WTC11 (cell line): ENCODE measurements around the gene HIPK3.

Source experiments
- ATF3 ChIP-seq: sonication (generic); formaldehyde crosslinking; conservative IDR thresholded peaks from 2 replicates; pipeline ENCODE4 v1.8.1; 2022; ENCODE audit warnings: mild to moderate bottlenecking, missing genetic modification reagents
- CTCF ChIP-seq: fragments of 200-600 bp; IDR thresholded peaks from 2 replicates; pipeline ENCODE4 v1.8.0; 2022; ENCODE audit warnings: antibody characterized with exemption
- FOXP1 ChIP-seq: sonication (generic); formaldehyde crosslinking; IDR thresholded peaks from 2 replicates; pipeline ENCODE4 v1.8.0; 2022; ENCODE audit warnings: missing genetic modification reagents, mild to moderate bottlenecking, moderate library complexity, borderline replicate concordance
- MLX ChIP-seq: sonication (generic); formaldehyde crosslinking; IDR thresholded peaks from 2 replicates; pipeline ENCODE4 v1.8.1; 2023; ENCODE audit warnings: mild to moderate bottlenecking, missing genetic modification reagents, moderate library complexity
- SMAD4 ChIP-seq: sonication (generic); formaldehyde crosslinking; IDR thresholded peaks from 2 replicates; pipeline ENCODE4 v1.8.0; 2022; ENCODE audit warnings: mild to moderate bottlenecking, missing genetic modification reagents
- TEAD4 ChIP-seq: sonication (generic); formaldehyde crosslinking; IDR thresholded peaks from 2 replicates; pipeline ENCODE4 v1.8.0; 2022; ENCODE audit warnings: mild to moderate bottlenecking, missing genetic modification reagents
- ZMAT4 ChIP-seq: fragments of 250-450 bp; sonication (Bioruptor Pico); IDR thresholded peaks from 2 replicates; pipeline ENCODE4 v1.9.0; 2021; ENCODE audit warnings: mild to moderate bottlenecking
- TF ChIP-seq, protein P1 (sequence below): sonication (generic); formaldehyde crosslinking; IDR thresholded peaks from 2 replicates; pipeline ENCODE4 v1.8.0; 2022; ENCODE audit warnings: mild to moderate bottlenecking, missing genetic modification reagents
- TF ChIP-seq, protein P2 (sequence below): sonication (generic); formaldehyde crosslinking; IDR thresholded peaks from 2 replicates; pipeline ENCODE4 v1.8.1; 2023; ENCODE audit warnings: mild to moderate bottlenecking, missing genetic modification reagents, moderate library complexity
- TF ChIP-seq, protein P3 (sequence below): sonication (generic); formaldehyde crosslinking; IDR thresholded peaks from 2 replicates; pipeline ENCODE4 v1.8.0; 2022; ENCODE audit warnings: mild to moderate bottlenecking, missing genetic modification reagents

GRCh38 chr11:33269822-33270221 lies 12.6 kb downstream of the HIPK3 start:
- TF ChIP-seq FOXP1 (no peak), CTCF (no peak), MLX (no peak), ATF3 (CRISPR knock-in tag) (no peak), ZMAT4 (CRISPR knock-in tag) (no peak), TEAD4 (CRISPR knock-in tag) (no peak), SMAD4 (CRISPR knock-in tag) (no peak)
- TF ChIP-seq, protein P1, sequence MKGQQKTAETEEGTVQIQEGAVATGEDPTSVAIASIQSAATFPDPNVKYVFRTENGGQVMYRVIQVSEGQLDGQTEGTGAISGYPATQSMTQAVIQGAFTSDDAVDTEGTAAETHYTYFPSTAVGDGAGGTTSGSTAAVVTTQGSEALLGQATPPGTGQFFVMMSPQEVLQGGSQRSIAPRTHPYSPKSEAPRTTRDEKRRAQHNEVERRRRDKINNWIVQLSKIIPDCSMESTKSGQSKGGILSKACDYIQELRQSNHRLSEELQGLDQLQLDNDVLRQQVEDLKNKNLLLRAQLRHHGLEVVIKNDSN (CRISPR knock-in tag), result no peak
- TF ChIP-seq, protein P2, sequence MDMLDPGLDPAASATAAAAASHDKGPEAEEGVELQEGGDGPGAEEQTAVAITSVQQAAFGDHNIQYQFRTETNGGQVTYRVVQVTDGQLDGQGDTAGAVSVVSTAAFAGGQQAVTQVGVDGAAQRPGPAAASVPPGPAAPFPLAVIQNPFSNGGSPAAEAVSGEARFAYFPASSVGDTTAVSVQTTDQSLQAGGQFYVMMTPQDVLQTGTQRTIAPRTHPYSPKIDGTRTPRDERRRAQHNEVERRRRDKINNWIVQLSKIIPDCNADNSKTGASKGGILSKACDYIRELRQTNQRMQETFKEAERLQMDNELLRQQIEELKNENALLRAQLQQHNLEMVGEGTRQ (CRISPR knock-in tag), result no peak
- TF ChIP-seq, protein P3, sequence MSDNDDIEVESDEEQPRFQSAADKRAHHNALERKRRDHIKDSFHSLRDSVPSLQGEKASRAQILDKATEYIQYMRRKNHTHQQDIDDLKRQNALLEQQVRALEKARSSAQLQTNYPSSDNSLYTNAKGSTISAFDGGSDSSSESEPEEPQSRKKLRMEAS (CRISPR knock-in tag), result no peak
